HUES48 (cell line): ENCODE data around the gene ZBTB7C.

Source experiments
- H3K27ac ChIP-seq: one replicate; pipeline ENCODE4 v1.7.0; 2013; ENCODE audit warnings: low read depth, low read length, inconsistent platforms
- H3K27me3 ChIP-seq: 2 replicates; pipeline ENCODE4 v1.6.1; 2013; ENCODE audit warnings: mild to moderate bottlenecking, low read length; ENCODE audit not compliant: control insufficient read depth, insufficient read depth
- H3K36me3 ChIP-seq: 2 replicates; pipeline ENCODE4 v1.6.1; 2013; ENCODE audit warnings: low read length; ENCODE audit not compliant: control insufficient read depth, insufficient read depth
- H3K4me1 ChIP-seq: 2 replicates; pipeline ENCODE4 v1.6.1; 2013; ENCODE audit warnings: mild to moderate bottlenecking, low read length; ENCODE audit not compliant: control insufficient read depth, insufficient read depth
- H3K4me3 ChIP-seq: 2 replicates; pipeline ENCODE4 v1.5.1; 2013; ENCODE audit warnings: mild to moderate bottlenecking, low read depth, low read length
- H3K9ac ChIP-seq: 2 replicates; pipeline ENCODE4 v1.6.1; 2013; ENCODE audit warnings: mild to moderate bottlenecking, low read depth, low read length, moderate library complexity
- H3K9me3 ChIP-seq: 2 replicates; pipeline ENCODE4 v1.6.1; 2013; ENCODE audit warnings: low read length; ENCODE audit not compliant: control insufficient read depth, insufficient read depth

The ZBTB7C gene

DNA sequence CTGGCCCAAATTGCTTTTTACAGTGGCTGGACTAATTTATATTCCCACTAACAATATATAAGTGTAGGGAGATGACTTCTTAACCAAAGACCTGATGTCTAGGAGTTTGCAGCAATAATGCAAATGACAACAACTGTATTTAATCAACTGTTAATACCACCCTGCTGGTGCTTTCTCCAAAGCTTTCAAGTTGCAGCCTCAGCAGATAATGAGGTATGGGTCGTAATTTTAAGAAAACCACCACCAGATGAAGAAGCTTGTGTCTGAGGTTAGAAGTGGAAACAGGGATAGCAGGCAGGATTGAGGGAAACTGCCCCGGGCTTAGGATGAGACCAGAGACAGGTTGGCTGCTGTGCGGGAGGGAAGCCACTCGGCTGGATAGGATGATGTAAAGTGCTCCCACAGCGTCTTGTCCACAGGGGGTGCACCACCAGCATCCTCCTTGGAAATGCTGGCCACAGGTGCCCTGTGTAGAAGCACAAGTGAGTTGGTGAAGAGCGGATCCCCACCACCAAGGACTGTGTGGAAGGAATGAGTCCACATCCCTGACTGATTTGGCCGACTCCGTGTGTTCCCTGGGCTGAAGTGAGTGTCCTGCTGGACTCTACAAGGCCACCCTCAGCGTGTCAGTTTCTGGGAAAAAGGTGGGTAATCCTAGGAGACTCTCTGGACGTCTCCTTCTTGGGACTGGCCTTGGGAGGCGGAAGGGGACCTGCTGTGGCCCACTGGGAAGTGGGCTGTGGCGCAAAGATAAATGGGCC, 402.6 kb downstream of the ZBTB7C start:
- Histone ChIP-seq H3K9ac (no peak overlapping the region), H3K4me1 (peaks cover 10% of the 10 kb centered on the region; the same call in 1 of the 2 replicates), H3K9me3 (no peaks in the 10 kb centered on the region), H3K4me3 (no peak overlapping the region), H3K27ac (no peak overlapping the region), H3K36me3 (no peaks in the 10 kb centered on the region), H3K27me3 (peaks cover 13% of the 10 kb centered on the region)

DNA sequence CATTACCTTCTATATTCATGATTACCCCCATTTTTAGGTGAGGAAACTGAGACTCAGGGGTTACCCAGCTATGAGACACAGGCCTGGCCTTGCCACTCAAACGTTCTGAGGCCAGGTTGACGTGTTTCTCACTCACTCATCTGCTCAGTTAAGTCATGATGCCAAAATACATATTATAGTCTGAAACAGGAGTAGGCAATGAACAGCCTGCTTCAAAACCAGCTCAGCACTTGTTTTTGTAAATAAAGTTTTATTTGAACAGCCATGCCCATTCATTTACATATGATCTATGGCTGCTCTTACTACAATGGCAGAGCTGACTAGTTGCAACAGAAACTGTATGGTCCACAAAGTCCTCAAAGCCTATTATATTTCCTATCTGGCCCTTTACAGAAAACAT, 404.6 kb downstream of the ZBTB7C start:
- Histone ChIP-seq H3K4me3 (no peak overlapping the region), H3K27ac (no peak overlapping the region), H3K9ac (no peak overlapping the region), H3K27me3 (peaks cover 13% of the 10 kb centered on the region), H3K4me1 (peaks cover 10% of the 10 kb centered on the region; the same call in 1 of the 2 replicates), H3K9me3 (no peaks in the 10 kb centered on the region), H3K36me3 (no peaks in the 10 kb centered on the region)

DNA sequence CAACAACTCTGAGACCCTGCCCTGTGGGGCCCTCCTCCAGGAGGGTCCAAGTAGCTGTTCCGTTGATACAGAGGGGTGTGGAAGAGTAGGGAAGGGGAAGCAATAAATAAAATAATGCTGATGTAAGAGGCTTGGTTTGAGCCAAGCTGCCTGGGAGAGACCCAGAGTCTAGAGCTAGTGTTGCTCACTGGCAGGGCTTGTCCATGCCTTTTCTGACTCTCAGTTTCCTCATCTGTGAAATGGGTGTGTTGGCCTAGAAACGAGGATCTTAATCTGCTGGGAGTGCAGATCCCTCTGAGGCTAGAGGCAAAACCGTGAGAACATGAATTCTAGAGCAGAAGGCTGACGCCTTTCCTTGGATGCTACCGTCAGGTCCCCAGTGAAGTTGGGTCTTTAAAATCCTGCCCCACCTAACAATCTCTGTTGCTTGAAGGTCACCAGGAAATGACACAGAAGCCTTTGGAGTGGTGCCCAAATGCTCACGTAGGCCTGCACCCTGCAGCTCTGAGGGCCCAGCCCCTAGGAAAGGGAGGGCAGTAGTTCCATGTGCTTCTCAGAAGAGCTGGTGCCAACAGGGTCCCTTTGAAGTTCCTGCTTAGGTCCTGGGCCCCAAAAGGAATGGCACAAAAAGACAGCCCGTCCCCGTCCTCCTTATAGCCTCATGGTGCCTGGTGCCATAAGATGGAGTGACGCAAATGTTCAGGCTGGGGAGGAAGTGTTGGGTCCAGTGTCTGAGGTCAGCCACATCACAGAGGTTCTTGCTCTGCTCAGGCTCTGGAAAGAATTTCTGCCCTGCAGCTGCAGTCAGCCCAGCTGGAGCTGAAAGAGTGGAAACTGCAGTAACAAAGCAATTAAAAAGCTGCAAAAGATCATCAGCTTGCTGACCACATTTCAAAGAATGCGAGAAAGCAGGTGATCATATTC, 405.5 kb downstream of the ZBTB7C start:
- Histone ChIP-seq H3K9ac (no peak overlapping the region), H3K4me3 (no peak overlapping the region), H3K27ac (no peak overlapping the region)

DNA sequence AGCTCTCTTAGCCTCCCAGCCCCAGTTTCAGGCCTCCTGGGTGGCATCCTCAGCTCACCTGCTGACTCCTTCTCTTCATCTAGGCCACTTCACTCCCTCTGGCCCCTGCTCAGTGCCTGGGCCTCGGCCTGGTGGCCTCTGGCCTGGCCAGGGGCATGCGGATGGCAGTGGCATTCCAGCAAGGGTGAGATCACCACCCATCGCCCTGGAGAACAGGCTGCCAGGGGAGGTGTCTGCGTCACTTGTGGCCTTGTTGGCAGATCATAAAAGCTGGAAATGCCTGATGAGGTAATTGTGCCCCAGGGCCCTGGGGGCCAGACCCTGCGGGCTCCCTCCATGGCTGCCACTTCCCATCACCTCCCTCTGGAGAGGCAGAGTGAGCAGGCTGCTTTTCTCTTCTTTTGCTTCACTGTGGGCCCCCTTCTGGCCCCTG, 406.2 kb downstream of the ZBTB7C start:
- no peak overlapping the region for H3K4me3 ChIP-seq
- no peak overlapping the region for H3K27ac ChIP-seq
- peaks cover 13% of the 10 kb centered on the region for H3K27me3 ChIP-seq
- H3K36me3 ChIP-seq = no peaks in the 10 kb centered on the region
- H3K9ac ChIP-seq = no peak overlapping the region
- no peaks in the 10 kb centered on the region for H3K9me3 ChIP-seq
- H3K4me1 ChIP-seq = peaks cover 5% of the 10 kb centered on the region; the same call in 1 of the 2 replicates

More for the DNA sequence above, 405.5 kb downstream of the ZBTB7C start:
- H3K4me1 ChIP-seq = peaks cover 5% of the 10 kb centered on the region; the same call in 1 of the 2 replicates
- H3K36me3 ChIP-seq = no peaks in the 10 kb centered on the region
- no peaks in the 10 kb centered on the region for H3K9me3 ChIP-seq
- H3K27me3 ChIP-seq = peaks cover 13% of the 10 kb centered on the region

DNA sequence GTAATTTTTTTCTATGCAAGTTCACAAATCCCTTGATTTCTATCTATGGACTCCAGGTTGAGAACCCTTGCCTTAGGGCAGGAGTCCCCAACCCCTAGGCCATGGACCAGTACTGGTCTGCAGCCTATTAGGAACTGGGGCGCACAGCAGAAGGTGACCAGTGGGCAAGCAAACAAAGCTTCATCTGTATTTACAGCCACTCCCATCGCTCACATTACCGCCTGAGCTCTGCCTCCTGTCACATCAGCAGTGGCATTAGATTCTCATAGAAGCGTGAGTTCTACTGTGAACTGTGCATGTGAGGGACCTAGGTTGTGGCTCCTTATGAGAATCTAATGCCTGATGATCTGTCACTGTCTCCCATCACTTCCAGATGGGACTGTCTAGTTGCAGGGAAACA, 408.5 kb downstream of the ZBTB7C start:
- Histone ChIP-seq H3K27me3 (no peaks in the 10 kb centered on the region), H3K36me3 (no peaks in the 10 kb centered on the region), H3K9me3 (no peaks in the 10 kb centered on the region), H3K27ac (no peak overlapping the region), H3K4me1 (0 out of 2 replicates have a peak, but pooled peaks cover 2% of the 10 kb centered on the region), H3K9ac (no peak overlapping the region), H3K4me3 (no peak overlapping the region)

DNA sequence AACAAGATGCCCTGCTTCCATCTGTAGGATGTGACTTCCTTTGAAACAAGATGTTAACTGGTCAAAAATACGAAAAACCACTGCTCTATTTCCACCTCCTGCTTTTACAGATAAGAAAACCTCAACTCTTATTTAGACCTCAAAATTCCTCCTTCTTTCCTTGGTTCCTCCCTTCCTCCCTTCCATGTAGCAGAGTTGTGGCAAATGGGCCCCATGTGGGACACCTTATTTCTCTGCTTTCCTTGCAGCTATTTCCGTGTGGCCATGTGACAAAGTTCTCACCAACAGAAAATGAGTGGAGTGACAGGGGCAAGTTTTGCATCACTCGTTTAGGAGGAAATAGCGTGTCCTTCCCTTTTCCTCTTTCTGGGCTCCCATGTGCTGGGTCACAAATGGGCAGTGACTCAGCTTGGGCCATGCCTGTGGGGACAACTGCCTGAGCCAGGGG, 409.4 kb downstream of the ZBTB7C start:
- no peak overlapping the region for H3K9ac ChIP-seq
- no peaks in the 10 kb centered on the region for H3K27me3 ChIP-seq
- no peak overlapping the region for H3K27ac ChIP-seq
- 0 out of 2 replicates have a peak, but pooled peaks cover 5% of the 10 kb centered on the region for H3K4me1 ChIP-seq
- no peaks in the 10 kb centered on the region for H3K36me3 ChIP-seq
- H3K4me3 ChIP-seq = no peak overlapping the region
- H3K9me3 ChIP-seq = no peaks in the 10 kb centered on the region

DNA sequence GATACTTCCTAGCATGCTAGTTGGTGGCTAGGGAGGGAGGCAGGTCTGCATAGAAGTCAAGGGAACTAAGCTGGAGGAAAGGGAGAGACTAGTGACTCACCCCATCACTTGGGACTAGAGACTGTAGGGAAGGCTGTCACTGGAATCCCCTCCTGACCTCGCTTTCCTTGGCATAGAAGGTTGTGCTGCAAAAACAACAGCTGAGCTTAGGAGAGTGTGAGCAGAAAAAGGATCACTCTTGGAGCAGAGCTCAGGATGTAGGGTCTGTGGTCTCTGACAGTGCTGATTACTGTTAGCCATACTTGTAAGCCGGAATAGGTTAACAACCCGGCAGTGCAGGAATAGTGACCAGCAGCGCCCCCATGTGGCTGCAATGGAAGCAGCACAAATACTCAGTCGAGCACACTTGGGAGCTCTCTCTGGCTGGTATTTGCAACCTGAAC, 411.8 kb downstream of the ZBTB7C start:
- H3K9me3 ChIP-seq = no peaks in the 10 kb centered on the region
- H3K27me3 ChIP-seq = no peaks in the 10 kb centered on the region
- H3K36me3 ChIP-seq = no peaks in the 10 kb centered on the region
- H3K9ac ChIP-seq = no peak overlapping the region
- no peak overlapping the region for H3K4me3 ChIP-seq
- 0 out of 2 replicates have a peak, but pooled peaks cover 5% of the 10 kb centered on the region for H3K4me1 ChIP-seq
- no peak overlapping the region for H3K27ac ChIP-seq

DNA sequence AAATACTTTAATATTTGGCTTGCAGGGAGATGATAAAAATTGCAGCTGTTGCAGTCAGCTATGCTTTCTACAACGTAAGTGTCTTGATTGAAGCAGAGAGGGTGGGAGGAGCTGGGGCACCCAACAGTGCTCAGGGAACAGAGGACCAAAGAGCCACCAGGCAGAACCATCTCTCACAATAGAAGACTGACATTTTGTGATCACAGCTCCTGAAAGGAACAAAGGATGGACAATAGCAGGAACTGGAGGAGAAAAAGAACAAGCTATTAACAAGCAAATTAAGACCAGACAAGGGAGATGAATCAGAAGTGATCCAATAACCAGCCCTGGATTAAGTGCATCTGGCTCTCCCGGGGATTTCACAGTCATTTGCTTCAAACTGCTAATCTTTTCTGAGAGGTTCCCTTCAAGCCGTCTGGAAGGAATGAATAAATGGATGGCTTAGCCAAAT, 413.1 kb downstream of the ZBTB7C start:
- 0 out of 2 replicates have a peak, but pooled peaks cover 5% of the 10 kb centered on the region for H3K4me1 ChIP-seq

DNA sequence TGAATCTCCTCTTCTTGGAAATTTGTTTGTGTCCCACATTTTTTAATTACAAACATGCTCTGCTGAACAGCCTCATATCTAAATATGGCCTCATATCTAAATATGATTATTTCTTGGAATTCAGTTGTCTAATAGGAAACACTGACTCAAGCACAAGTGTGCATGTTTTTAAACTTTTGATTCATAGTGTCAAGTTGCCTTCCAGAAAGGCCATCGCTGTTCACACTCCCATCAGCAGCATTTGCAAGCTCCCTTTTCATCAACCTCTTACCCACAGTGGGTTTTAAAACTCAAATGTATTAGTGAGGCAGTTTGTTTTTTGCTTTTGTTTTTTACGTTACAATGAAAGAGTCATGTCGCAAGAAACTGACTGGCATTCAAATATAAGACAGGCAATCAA, 413.5 kb downstream of the ZBTB7C start:
- 0 out of 2 replicates have a peak, but pooled peaks cover 5% of the 10 kb centered on the region for H3K4me1 ChIP-seq
- H3K4me3 ChIP-seq = no peak overlapping the region
- H3K27ac ChIP-seq = no peak overlapping the region
- no peak overlapping the region for H3K9ac ChIP-seq
- H3K27me3 ChIP-seq = no peaks in the 10 kb centered on the region
- H3K36me3 ChIP-seq = no peaks in the 10 kb centered on the region
- no peaks in the 10 kb centered on the region for H3K9me3 ChIP-seq

More for the DNA sequence above, 413.1 kb downstream of the ZBTB7C start:
- Histone ChIP-seq H3K4me3 (no peak overlapping the region), H3K9ac (no peak overlapping the region), H3K27ac (peak overlapping the region; percentile 16), H3K9me3 (no peaks in the 10 kb centered on the region), H3K27me3 (no peaks in the 10 kb centered on the region), H3K36me3 (no peaks in the 10 kb centered on the region)

DNA sequence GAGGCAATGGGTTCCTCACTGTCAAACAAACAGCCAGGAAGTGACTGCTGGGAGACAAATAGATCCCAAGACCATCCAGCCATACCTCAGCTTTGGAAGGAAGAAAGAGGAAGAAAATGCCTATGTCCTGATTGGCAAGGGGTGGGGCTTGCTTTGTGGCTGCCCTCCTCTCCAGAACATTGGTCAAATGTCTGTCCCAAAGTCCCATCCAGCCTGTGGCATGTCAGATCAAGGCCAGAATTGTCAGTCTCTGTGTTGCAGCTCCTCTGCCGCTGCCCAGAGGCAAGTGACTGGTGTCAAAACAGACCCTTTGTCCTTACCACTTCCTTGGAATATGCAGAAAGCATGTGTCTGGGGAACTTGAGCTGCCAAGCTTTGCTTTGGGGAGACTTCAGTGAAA, 415.8 kb downstream of the ZBTB7C start:
- H3K27me3 ChIP-seq = no peaks in the 10 kb centered on the region
- H3K36me3 ChIP-seq = no peaks in the 10 kb centered on the region
- no peak overlapping the region for H3K27ac ChIP-seq
- no peak overlapping the region for H3K4me3 ChIP-seq
- no peak overlapping the region for H3K9ac ChIP-seq
- H3K9me3 ChIP-seq = no peaks in the 10 kb centered on the region
- H3K4me1 ChIP-seq = peaks cover 12% of the 10 kb centered on the region
